Activated CD8-positive, alpha-beta memory T cell treated with anti-CD3 and anti-CD28 coated beads, Interleukin-2, amount 50 U/mL, for 24 hours (primary cell): ENCODE results near the gene B3GAT3.
"Not testable (repeated sequence)": the region's sequence is repeated elsewhere in the genome, so short reads cannot be mapped to it uniquely, and the experiment has no call there.

Experiments used
- DNase-seq: peaks from one replicate; pipeline ENCODE4 v3.0.0-alpha.2; 2020; ENCODE audit errors: extremely low read depth

Gene B3GAT3

DNA sequence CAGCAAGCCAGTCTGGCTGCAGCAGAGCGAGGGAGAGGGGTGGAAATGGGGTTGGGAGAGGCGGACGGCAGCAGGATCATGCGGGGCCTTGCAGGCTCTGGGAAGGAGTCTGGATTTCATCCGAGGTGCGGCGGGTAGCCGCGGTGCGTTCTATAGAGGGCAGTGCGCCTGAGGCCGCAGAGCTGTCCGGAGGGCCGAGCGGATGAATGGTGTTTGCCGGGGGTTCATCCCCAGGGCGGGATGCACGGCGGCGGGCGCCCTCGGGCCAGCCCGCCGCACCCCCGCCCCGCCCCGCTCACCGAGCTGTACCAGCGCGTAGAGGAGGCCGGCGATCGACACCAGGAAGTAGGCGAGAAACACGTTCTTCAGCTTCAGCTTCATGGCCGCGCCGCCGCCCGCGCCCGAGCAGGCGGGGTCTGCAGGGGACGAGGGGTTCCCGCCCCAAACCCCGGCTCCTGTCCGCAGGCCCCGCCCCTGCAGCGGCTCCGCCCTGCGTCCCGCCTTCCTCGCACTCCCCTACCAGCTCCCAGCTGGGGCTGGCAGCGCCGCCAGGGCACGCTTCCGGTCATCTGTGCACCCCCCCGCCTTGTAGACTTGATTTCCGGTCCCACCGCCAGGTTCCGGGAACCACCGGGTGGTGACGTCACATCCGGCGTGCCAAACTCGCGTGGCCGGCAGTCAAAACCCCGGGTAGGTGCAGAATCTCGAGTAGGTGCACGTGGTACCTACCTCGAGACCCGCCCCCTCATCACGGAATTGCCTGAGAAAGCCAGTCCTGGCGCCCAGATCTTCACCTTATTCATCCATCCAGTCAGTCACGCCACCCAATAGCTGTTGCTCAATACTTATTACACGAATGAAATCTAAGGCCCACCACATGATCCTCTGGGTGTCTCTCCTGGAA lies at the start of gene B3GAT3:
Gene B3GAT3 (minus strand): TSS at position 420 of the 904 bp plus-strand sequence. CDS start 39 bp downstream, at position 381.
- DNase-seq: peak; percentile 94

DNA sequence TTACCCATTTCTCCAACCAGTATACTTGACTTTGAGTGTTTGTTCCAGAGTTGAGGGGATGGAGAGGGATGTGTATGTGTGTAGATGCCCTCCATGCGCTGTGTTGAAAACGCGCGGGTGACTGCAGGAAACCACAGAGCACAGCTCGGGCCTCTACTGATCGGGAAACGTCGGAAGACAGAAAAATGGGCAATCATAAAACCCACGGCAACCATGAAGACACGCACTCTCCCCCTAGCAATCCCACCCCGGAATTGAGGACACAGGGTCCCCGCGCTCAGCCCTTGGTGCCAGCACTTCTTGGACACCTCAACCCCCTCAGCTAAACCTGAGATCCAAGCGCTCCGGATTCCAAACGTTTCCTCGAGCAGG lies 49.4 kb upstream of the B3GAT3 start:
- DNase-seq: no peak

DNA sequence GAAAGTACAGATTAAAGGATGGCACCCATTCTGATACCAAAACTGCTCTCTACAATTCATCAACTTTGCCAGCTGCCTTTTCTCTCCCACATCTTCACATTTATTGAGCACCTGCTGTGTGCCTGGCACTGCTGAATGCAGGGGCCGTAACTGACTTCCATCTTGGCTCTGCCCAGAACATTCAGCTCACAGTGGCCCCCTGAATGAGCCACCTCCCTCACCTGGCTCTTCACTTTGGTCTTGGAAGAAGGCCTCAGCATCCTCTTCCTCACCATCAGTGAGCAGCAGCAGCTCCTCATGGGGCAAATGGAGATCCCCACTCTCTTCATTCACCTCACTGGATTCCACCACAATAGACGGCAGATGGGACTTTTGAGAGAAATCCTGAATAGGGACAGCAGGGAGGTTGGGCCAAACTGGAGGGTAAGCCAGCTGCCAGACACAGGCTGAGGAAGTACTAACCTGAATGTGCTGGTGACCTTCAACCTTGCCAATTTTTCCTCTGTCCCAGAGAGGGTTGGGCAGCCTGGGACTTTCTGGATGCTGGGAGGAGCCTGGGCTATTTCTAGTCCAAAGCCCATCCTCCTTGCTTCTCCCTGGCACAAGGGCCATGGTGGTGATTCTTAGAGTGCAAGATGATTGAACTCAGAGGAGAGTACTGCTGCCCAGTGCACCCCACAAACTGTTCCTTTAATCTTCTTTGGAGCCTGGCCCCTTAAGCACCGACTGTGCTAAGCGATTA lies 47.8 kb upstream of the B3GAT3 start:
- DNase-seq: no peak

DNA sequence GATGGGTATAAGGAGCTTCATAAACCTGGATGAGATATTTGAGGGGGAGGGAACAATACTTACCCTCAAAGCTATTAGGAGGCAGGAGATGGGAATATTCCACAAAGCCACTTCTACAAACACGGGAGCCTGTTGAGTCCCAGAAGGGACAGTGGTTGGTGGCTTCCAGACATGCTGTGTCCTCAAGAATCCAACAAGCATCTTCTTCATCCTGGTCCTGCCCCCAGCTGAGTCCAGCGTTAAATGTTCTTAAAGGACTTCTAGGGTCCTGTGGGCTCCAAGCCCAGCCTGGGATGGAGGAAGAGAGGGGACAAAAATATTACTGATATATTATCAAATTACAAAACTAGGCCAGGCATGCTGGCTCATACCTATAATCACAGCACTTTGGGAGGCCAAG lies 45.7 kb upstream of the B3GAT3 start:
- no peak for DNase-seq

DNA sequence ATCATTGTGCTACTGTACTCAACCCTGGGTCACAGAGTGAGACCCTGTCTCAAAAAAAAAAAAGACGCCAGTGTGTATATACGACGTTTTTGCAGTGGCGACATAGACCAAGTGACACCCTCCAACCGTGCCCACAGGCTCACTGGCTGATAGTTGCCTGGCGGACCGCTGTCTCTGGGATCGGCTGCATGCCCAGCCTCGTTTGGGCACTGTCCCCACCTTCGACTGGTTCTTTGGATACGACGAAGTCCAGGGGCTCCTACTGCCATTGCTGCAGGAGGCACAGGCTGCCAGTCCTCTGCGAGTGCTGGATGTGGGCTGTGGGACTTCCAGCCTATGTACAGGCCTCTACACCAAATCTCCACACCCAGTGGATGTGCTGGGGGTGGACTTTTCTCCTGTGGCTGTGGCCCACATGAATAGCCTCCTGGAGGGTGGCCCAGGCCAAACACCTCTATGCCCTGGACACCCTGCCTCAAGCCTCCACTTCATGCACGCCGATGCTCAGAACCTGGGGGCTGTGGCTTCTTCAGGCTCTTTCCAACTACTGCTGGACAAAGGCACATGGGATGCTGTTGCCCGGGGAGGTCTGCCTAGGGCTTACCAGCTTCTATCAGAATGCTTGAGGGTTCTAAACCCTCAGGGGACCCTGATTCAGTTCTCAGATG lies 44.6 kb upstream of the B3GAT3 start:
- DNase-seq: no peak

DNA sequence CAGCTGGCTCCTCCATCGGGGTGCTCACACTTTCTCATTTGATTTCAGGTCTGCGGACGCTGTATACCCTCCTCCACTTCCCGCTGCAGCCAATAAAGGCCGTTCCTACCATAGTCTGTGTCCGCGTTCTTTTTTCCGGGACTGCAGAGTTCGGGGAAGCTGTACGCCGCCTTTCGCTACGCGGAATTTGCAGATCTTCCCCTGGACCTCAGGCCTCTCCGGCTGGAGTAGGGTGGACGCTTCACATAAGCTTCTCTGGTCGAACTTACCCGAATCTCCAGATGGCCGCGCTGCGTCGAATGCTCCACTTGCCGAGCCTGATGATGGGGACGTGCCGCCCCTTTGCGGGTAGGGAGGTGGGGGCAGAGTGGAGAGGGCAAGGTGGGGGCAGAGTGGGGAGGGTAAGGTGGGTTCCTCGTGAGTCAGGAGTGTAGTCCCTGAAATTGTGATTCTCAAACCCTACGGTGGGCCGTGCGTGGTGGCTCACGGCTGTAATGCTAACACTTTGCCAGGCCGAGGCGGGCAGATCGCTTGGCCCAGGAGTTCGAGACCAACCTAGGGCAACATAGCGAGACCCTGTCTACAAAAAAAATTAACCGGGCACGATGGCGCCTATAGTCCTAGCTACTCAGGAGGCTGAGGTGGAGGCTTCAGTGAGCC lies 43.9 kb upstream of the B3GAT3 start:
- no peak for DNase-seq

DNA sequence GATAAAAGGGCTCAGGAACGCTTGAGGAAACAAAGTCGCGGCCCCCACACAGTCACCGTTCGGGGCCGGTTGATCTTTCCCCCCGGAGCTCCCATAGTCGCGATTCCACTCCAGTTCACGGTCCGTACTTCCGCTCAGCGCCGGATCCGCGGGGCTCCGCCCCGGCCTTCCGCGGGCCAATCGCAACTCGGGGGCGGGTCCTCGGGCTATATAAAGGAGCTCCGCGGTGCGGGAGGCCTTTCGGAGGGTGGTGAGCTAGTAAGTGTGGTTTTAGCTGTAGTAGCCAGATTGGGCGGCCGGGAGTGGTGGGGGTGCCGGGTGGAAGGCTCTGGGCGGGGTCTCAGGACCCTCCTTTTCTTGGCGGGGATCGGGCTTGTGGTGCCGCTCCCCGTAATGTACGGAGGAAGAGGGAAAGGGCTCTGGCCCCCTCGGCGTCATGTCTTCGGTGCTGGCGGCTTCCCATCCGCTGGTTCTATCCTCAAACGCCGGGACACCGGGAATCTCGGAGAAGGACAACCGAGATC lies 43.4 kb upstream of the B3GAT3 start, which contains the start of the genes C11orf98 and CSKMT:
Gene C11orf98 (minus strand): TSS at position 136 of the 524 bp plus-strand sequence. CDS start 41 bp downstream, at position 95.
Gene CSKMT (plus strand): TSS at position 238 of the 524 bp plus-strand sequence. CDS start 568 bp downstream, outside the sequence.
- peak; percentile 92 for DNase-seq

DNA sequence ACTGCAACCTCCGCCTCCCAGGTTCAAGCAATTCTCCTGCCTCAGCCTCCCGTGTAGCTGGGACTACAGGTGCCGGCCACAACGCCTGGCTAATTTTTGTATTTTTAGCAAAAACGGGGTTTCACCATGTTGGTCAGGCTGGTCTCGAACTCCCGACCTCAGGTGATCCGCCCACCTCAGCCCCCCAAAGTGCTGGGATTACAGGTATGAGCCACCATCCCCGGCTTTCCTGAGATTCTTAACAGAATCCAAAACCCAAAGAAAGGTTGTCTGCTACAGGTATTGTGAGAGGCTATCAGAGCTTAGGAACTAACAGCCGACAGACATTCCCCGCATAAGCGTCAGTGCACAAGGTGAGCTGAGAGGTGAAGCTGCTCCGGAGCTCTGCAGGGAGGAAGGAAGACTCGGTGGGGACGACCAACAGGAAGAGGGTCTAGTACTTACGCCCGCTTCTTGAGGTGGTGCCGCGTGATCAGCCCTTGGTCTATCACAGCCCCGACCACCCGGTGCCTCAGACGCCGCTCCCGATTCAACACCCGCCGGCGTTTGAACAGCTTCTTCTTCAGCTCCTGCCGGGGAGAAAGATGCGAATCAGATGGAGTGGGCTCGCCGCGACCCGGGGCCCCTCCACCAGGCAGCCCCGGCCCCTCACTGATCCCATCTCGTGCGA lies 42.8 kb upstream of the B3GAT3 start:
- no peak for DNase-seq

DNA sequence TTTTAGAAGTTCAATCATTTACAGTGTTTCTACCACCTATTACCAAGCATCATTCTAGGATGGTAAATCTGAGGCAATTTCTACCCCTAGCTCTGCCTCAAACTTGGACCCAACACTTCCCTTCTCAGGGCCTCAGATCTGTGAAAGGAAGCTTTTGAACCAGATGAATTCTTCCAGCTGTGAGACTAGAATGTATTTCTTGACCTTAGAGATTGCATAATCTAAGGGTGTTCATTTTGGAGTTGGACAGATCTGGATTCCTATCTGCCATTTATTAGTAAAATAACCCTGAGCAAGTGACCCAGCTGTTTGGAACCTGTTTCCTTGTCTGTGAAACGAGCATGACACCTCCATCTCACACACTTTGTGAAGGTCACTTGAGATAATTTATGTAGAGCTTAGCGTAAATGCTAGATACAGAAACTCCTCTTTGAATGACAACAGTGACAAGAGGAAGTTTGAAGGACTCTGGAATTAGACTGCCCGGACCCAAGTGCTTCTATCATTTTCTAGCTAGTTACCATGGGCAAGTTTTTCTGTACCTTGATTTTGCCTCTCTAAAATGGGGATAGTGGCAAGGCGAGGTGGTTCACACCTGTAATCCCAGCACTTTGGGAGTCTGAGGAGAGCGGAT lies 35.1 kb upstream of the B3GAT3 start:
- DNase-seq: no peak

DNA sequence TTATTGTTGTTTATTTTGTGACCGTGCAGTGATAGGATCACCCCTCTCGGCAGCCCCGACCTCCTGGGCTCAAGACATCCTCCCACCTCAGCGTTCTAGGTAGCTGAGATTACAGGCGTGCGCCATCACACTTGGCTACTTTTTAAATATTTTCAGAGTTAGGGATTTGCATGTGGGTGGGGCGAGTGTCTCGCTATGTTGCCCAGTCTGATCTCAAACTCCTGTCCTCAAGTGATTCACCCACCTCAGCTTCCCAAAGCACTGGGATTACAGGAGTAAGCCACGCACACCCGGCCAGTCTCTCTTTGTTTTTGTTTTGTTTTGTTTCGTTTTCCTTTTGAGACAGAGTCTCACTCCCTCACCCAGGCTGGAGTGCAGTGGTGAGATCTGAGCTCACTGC lies 32.5 kb upstream of the B3GAT3 start:
- DNase-seq: no peak

DNA sequence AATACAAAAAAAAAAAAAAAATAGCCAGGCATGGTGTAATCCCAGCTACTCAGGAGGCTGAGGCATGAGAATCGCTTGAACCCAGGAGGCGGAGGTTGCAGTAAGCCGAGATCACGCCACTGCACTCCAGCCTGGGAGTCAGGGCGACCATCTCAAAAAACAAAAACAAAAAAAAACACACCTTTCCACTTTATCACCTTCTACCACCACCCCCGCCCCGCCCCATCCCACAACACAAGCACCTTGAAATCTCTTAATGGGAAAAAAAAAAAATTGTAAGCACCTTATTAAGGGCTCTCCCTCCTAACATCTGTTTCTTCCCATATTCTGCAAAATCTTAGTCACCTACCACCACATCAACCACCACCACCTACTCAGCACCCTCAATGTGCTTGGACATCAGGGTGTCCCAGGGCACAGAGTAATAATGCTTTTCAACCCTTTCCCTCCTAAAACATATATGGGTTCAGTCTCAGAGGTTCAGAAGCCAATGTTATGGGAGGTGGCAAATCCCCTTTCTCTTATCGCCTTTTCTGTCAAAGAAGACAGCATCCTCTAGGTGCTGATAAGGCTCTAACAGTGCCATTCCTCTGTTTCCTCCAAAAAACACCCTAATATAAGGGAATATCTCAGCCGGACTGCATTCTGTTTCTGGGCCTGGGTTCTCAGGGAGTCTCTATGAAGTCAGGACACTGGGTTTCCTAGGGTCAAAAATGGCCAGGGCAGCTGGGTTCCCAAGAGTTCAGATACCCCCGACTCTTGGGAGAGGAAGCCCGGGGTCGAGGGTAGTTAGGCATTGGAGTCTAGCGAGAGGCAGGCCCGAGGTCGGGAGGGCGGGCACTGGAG lies 30.6 kb upstream of the B3GAT3 start:
- no peak for DNase-seq

DNA sequence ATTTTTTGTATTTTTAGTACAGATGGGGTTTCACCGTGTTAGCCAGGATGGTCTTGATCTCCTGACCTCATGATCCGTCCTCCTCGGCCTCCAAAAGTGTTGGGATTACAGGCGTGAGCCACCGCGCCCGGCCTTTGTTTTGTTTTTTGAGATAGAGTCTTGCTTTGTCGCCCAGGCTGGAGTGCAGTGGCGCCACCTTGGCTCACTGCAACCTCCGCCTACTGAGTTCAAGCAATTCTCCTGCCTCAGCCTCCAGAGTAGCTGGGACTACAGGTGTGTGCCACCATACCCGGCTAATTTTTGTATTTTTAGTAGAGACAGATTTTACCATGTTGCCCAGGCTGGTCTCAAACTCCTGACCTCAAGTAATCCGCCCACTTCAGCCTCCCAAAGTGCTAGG lies 28.5 kb upstream of the B3GAT3 start:
- not testable (repeated sequence) for DNase-seq

DNA sequence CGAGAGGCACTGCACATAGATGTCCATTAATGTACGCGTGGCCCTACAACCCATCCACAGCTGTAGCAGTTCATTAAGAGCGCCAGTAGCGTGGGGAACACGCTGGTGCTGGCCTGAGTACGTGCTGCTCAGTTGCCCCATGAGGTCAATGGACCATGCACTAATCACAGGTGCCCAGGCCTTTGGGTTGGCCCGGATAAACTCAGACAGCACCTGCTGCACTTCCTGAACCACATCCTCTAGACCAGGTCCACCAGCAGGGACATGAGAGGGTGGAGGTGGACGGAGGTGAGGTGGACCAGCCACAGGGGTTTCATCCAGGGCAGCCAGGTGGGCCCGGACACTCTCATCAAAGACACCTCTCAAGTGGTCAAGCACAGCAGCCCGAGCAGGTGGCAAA lies 27.7 kb upstream of the B3GAT3 start:
- DNase-seq: no peak

DNA sequence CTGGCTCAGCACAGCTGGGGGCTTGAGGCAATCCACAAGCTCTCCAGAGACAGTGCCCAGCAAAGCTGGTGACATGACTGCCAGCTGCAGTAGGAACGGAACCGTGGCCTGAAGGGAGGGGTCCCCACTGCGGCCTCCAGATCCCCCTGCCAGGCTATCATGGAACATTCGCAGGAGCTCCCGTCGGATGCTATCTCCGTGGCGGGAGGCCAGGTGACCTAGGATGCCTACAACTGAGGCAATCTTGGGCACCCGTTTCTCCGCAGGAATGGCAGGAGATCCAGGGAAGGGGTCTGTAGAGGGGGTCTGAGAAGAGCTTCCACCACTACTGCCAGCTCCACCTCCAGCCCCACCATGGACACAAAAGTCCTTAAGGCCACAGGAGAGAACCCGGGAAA lies 27.2 kb upstream of the B3GAT3 start:
- DNase-seq: no peak

DNA sequence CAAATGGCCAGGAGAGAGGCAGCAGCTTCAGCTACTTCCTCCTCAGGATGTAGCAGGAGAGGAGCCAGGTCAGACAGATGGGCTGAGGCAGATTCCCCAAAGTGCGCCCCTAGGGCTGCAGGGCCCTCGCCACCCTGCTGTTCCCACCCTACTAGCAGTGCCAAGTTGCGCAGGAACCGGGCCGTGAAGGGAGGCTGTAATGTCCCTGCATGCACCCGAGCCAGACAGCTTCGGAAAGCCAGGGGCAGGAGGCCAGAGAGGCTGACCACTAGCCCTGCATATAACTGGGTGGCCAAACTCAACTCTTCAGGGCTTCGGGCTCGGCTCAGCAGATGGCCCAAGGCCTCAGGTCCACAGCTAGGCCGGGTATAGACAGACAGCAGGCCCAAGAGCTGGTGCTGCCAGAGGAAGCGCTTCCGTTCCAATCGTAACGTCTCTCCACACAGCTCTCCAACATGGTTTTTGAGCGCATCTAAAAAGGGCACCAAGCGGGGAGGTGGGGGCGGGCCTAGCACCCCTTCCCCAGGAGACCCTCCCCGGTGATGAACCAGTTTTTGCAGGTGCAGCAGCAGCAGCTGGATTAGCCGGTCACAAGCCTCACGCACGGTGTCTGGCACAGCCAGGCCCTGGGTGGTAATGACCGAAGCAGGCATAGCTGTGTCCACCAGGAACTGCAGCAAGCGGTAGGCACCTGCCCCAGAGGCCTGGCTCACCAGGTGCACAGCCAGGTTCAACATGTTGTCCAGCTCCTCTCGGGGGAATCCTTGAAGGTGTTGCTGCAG lies 26.6 kb upstream of the B3GAT3 start:
- no peak for DNase-seq

DNA sequence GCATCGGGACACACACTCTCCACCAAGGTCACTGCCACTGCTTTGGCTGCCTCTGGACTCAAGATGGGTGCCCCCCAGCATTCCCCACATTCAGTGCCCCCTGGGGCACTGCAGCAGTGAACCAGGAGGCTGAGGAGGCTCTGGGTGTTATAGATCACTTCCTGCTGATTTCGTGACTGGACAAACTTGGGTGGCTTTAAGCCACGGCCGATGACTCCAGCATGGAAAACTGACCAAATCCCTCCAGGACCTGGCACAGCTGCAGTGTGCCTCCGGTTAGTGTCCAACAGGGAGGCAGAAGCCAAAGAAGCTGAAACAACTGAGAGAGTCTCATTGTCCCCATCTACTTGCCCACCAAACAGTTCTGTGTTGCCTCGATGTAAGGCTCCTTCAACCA lies 25.8 kb upstream of the B3GAT3 start:
- no peak for DNase-seq

DNA sequence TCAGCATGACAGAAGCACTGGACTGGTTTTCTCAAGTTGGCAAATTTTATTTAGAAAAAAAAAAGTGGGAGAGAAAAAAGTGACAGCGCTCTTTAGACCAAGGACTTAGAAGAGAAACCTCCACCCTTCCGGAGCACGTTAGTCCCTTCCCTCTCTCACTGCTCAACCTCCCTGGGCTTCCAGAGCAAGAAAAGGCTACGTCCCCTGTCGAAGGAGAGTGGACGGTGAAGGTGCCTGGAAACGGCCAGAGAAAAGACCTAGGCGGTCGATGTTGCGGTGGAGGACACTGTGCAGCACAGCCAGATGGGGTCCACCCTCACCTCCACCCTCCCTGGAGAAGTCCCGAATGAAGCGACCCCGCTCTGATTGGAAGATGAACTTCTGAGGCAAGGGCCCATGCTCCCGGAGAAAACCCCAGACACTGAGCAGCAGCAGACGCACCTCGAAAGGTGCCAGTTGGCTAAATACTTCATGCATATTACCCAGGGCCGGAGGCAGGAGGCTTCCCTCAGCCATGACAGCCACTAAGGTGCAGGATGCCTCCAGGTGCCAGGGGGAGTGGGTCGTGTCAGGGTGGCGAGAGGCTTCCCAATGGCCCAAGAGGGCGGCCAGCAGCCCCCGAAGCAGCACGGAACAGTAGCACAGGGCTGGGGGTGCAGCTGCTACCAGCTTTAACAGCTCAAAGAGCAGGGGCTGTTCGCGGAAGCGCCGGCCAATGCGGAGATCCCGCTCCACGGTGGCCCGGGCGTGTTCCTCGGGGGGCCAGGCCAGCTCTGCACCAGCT lies 25.2 kb upstream of the B3GAT3 start:
- DNase-seq: no peak
